Astrocyte (in vitro differentiated cells and primary cell): ENCODE data around the gene CDC25C. TPM values are rescaled to one million over a fixed set of nuclear protein-coding genes. Genes with fewer than 3 reads are reported as not detected.

Experiments used
- DNase-seq: peaks from one replicate; pipeline ENCODE4 v3.0.0-alpha.2; 2010; ENCODE audit warnings: low read depth
- FAIRE-seq: peaks from 2 replicates; lab custom pipeline; 2011; peaks lifted over from hg19 to GRCh38; lab: Jason Lieb, UNC
- H2AFZ ChIP-seq: 2 replicates; pipeline ENCODE4 v1.6.0; 2012; ENCODE audit warnings: low read depth, low read length, inconsistent platforms
- H3K27ac ChIP-seq: 2 replicates; pipeline ENCODE4 v1.5.1; 2011; ENCODE audit warnings: low read depth, low read length, inconsistent platforms
- H3K27me3 ChIP-seq: 2 replicates; pipeline ENCODE4 v1.6.0; 2011; ENCODE audit warnings: low read length, inconsistent platforms; ENCODE audit not compliant: insufficient read depth
- H3K36me3 ChIP-seq: 2 replicates; pipeline ENCODE4 v1.5.1; 2011; ENCODE audit warnings: low read length, inconsistent platforms; ENCODE audit not compliant: insufficient read depth
- H3K4me1 ChIP-seq: 2 replicates; pipeline ENCODE4 v1.5.1; 2011; ENCODE audit warnings: low read length, inconsistent platforms; ENCODE audit not compliant: insufficient read depth
- H3K4me2 ChIP-seq: 2 replicates; pipeline ENCODE4 v1.6.0; 2012; ENCODE audit warnings: low read length, inconsistent platforms
- H3K4me3 ChIP-seq: 2 replicates; pipeline ENCODE4 v1.5.1; 2011; ENCODE audit warnings: low read depth, mild to moderate bottlenecking, low read length, inconsistent platforms; ENCODE audit not compliant: insufficient read depth
- H3K79me2 ChIP-seq: 2 replicates; pipeline ENCODE4 v1.6.0; 2012; ENCODE audit warnings: mild to moderate bottlenecking, low read length, inconsistent platforms; ENCODE audit not compliant: insufficient read depth
- H3K9ac ChIP-seq: 2 replicates; pipeline ENCODE4 v1.6.0; 2012; ENCODE audit warnings: mild to moderate bottlenecking, low read length, inconsistent platforms
- H3K9me3 ChIP-seq: 2 replicates; pipeline ENCODE4 v1.5.1; 2012; ENCODE audit warnings: low read depth, mild to moderate bottlenecking, low read length, inconsistent platforms; ENCODE audit not compliant: insufficient read depth
- H4K20me1 ChIP-seq: 2 replicates; pipeline ENCODE4 v1.6.0; 2012; ENCODE audit warnings: low read length, inconsistent platforms; ENCODE audit not compliant: insufficient read depth
- H3K27ac Mint-ChIP-seq: one replicate; pipeline ENCODE4 v1.8.0; 2021; ENCODE audit warnings: mild to moderate bottlenecking, mixed read lengths; ENCODE audit not compliant: unreplicated experiment
- H3K27me3 Mint-ChIP-seq: one replicate; pipeline ENCODE4 v1.8.0; 2021; ENCODE audit warnings: low read depth, mixed read lengths; ENCODE audit not compliant: unreplicated experiment
- H3K36me3 Mint-ChIP-seq: one replicate; pipeline ENCODE4 v1.8.0; 2021; ENCODE audit warnings: low read depth, mixed read lengths; ENCODE audit not compliant: unreplicated experiment
- H3K4me1 Mint-ChIP-seq: one replicate; pipeline ENCODE4 v1.8.0; 2021; ENCODE audit warnings: low read depth, mixed read lengths; ENCODE audit not compliant: unreplicated experiment
- H3K4me3 Mint-ChIP-seq: one replicate; pipeline ENCODE4 v1.8.0; 2021; ENCODE audit warnings: mild to moderate bottlenecking, moderate library complexity, mixed read lengths; ENCODE audit not compliant: unreplicated experiment
- H3K9me3 Mint-ChIP-seq: one replicate; pipeline ENCODE4 v1.8.0; 2021; ENCODE audit warnings: mild to moderate bottlenecking, mixed read lengths; ENCODE audit not compliant: unreplicated experiment
- EZH2 ChIP-seq: IDR thresholded peaks from 2 replicates; pipeline ENCODE4 v1.6.1; 2012; ENCODE audit warnings: mild to moderate bottlenecking, low read length, inconsistent platforms; ENCODE audit not compliant: insufficient read depth
- total RNA-seq: library from RNA; stranded (reverse); gene quantifications from 2 replicates; pipeline ENCODE4 v1.2.1, GENCODE V29; 2021
- TF ChIP-seq, protein P1 (sequence below): IDR thresholded peaks from 2 replicates; pipeline ENCODE4 v1.5.1; 2011; ENCODE audit warnings: low read depth, mild to moderate bottlenecking, inconsistent platforms, low read length, moderate library complexity; ENCODE audit not compliant: insufficient read depth

CDC25C gene
- total RNA-seq, 1 donor from 2014 or later: 1.6 TPM

DNA sequence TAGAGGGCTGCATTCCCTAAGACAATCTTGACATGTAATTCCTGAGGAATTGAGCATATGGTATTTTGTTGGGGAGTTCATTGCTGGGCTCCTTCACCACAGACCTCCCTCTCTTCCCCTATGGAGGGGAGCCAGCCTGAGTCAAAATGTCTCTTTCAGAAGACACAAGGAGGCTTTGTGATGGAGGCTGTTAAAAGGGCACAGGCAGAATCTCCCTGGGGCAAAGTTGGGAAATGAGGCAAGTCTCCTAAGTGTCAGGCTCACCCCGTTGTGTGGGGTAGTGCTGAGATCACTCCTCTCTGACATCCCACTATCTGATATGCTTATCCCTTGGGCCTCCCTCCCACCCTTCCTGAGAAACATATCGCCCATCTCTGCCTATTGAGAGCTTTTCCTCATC lies 87.8 kb downstream of the CDC25C start:
- Histone ChIP-seq H3K4me3 (no peak overlapping the region), H3K36me3 (no peaks in the 10 kb centered on the region), H3K9ac (no peak overlapping the region), H4K20me1 (no peaks in the 10 kb centered on the region), H3K27ac (no peak overlapping the region), H3K27me3 (peaks cover 39% of the 10 kb centered on the region), H3K79me2 (no peaks in the 10 kb centered on the region), H3K4me1 (peaks cover 5% of the 10 kb centered on the region), H3K4me2 (no peak overlapping the region), H2AFZ (no peak overlapping the region), H3K9me3 (no peaks in the 10 kb centered on the region)
- DNase-seq: no peak
- FAIRE-seq: no peak
- Mint-ChIP-seq H3K4me3 (no peak overlapping the region), H3K27ac (no peak overlapping the region), H3K9me3 (no peaks in the 10 kb centered on the region), H3K4me1 (peaks cover 4% of the 10 kb centered on the region), H3K36me3 (no peaks in the 10 kb centered on the region), H3K27me3 (peaks cover 18% of the 10 kb centered on the region)
- TF ChIP-seq EZH2: no peak
- TF ChIP-seq, protein P1, sequence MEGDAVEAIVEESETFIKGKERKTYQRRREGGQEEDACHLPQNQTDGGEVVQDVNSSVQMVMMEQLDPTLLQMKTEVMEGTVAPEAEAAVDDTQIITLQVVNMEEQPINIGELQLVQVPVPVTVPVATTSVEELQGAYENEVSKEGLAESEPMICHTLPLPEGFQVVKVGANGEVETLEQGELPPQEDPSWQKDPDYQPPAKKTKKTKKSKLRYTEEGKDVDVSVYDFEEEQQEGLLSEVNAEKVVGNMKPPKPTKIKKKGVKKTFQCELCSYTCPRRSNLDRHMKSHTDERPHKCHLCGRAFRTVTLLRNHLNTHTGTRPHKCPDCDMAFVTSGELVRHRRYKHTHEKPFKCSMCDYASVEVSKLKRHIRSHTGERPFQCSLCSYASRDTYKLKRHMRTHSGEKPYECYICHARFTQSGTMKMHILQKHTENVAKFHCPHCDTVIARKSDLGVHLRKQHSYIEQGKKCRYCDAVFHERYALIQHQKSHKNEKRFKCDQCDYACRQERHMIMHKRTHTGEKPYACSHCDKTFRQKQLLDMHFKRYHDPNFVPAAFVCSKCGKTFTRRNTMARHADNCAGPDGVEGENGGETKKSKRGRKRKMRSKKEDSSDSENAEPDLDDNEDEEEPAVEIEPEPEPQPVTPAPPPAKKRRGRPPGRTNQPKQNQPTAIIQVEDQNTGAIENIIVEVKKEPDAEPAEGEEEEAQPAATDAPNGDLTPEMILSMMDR: no peak

DNA sequence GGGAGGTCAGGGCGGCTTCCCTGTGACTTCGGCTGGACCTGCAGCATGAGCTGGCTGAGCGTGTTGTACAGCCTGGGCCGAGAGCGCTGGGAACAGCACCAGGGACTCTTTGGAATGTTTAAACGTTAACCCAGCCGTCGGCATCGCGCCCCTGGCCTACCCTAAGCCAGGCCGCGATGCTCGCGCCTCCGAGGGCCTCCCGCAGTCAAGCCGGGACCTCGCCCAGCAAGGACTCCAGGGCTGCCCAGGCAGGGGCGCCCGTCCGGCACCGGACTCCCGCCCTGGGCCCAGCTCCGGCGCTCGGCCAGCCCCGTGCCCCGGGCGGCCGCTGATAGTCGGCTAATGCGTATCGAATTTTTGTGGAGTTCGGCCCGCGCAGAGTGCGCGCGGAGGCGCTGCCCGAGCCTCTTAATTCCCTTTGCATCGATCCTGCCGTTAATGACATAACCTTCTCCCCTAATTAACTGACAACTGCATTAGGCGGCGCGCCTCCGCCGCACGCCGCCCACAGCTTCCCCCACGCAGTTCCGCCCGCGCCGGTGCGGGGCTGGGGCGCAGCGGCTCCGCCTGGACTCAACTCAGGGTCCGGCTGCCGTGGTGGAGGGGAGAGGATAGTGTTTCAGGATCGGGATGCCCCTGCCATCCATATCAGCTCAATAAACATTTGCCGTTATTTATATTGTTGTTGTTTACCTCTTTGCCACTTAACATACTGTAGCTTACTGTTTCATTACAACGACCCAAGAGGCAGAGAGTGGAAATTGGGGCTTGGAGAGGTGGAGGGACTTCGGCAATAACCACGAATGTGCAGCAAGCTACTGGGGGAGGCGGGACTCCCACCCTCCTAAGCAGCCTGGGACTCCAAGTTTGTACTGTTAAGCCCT lies 89.7 kb downstream of the CDC25C start:
- H3K4me1 ChIP-seq: peaks cover 5% of the 10 kb centered on the region
- H3K4me1 Mint-ChIP-seq: peaks cover 4% of the 10 kb centered on the region
- H2AFZ ChIP-seq: peak overlapping the region; percentile 43
- no peak for FAIRE-seq
- no peak overlapping the region for H3K27ac ChIP-seq
- H3K27ac Mint-ChIP-seq: no peak overlapping the region
- H3K36me3 ChIP-seq: no peaks in the 10 kb centered on the region
- peak overlapping the region; percentile 51 for H3K4me3 ChIP-seq
- peak; percentile 11 for DNase-seq
- peak overlapping the region; percentile 55 for H3K9ac ChIP-seq
- H3K27me3 Mint-ChIP-seq: peaks cover 18% of the 10 kb centered on the region
- peaks cover 39% of the 10 kb centered on the region for H3K27me3 ChIP-seq
- no peak overlapping the region for H3K4me3 Mint-ChIP-seq
- H3K36me3 Mint-ChIP-seq: no peaks in the 10 kb centered on the region
- H3K4me2 ChIP-seq: peak overlapping the region; percentile 81
- H3K9me3 ChIP-seq: no peaks in the 10 kb centered on the region
- no peaks in the 10 kb centered on the region for H3K79me2 ChIP-seq
- H4K20me1 ChIP-seq: no peaks in the 10 kb centered on the region
- TF ChIP-seq EZH2: peak; percentile 87
- TF ChIP-seq, protein P1: no peak
- H3K9me3 Mint-ChIP-seq: no peaks in the 10 kb centered on the region
